Ovary (tissue), 3 donors: ENCODE measurements around the gene SSX2IP.

Experiments used
- CTCF ChIP-seq, 3 donors: fragments of 450-650 bp in 2 of 3; fragments of 200-600 bp in 1 of 3; IDR thresholded peaks; one replicate each; pipeline versions ENCODE4 v1.5.1 to v1.8.0; 2016 to 2022; ENCODE audit warnings: antibody characterized with exemption in 3 of 3, mild to moderate bottlenecking in 1 of 3
- POLR2A ChIP-seq: fragments of 450-650 bp; IDR thresholded peaks from one replicate; pipeline ENCODE4 v1.6.1; 2017; ENCODE audit warnings: antibody characterized with exemption, mild to moderate bottlenecking, moderate library complexity
- donor health status: DM: no; HTN: no; CAD: no.

- TF ChIP-seq CTCF (IDR thresholded peaks at IDR 0.05) (no peak), POLR2A (no peak)
Observed at GRCh38 chr1:84712276-84712874, 22.1 kb upstream of the SSX2IP start.
